ENCODE results near the gene PHKA2.

PHKA2 gene

DNA sequence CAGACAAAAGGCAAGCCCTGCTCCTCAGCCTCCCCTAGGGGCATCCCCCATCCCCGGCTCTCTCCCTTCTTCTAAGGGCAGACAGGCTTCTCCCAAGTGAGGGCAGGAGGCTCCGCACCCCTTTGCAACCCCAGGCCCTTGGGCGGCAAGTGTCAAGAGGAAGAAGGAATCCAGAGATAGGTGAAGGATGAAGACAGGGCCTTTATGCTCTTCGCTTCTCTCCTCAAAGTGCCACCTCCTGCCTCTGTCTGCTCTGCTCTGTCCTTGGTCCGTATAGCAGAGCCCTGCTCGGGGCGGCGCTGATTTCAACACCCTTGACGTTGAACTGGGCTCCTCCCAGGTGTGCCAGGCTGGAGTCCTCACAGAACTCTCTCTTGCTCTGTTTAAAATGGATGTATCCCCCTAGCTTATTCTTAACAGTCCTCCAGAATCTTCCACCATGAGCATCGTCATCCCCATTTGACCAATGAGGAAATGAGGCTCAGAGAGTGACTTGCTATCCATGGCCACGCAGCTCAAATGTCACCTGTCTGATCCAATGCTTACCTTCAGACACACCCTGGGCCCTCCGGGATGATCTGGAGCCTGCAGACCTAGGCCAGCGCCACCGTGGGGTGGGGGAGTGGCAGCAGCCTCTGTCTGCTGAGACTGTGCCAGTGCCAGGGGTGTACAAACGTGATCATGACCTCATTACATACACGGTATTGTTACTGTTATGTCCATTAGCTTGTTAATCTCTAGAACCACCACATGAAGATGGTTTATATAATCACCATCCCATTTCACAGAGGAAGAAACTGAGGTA, 99.8 kb downstream of the PHKA2 start:
- H3K36me3 Mint-ChIP-seq (ENCODE audit: low read depth), result no peaks in the 10 kb centered on the region
- H3K4me3 Mint-ChIP-seq, result no peak overlapping the region
- no peak for ATAC-seq
- H3K27me3 Mint-ChIP-seq, result no peaks in the 10 kb centered on the region
- H3K9me3 Mint-ChIP-seq, result no peaks in the 10 kb centered on the region
- DNase-seq, result no peak
- no peak overlapping the region for H3K27ac Mint-ChIP-seq
- H3K4me1 Mint-ChIP-seq, result peaks cover 29% of the 10 kb centered on the region

DNA sequence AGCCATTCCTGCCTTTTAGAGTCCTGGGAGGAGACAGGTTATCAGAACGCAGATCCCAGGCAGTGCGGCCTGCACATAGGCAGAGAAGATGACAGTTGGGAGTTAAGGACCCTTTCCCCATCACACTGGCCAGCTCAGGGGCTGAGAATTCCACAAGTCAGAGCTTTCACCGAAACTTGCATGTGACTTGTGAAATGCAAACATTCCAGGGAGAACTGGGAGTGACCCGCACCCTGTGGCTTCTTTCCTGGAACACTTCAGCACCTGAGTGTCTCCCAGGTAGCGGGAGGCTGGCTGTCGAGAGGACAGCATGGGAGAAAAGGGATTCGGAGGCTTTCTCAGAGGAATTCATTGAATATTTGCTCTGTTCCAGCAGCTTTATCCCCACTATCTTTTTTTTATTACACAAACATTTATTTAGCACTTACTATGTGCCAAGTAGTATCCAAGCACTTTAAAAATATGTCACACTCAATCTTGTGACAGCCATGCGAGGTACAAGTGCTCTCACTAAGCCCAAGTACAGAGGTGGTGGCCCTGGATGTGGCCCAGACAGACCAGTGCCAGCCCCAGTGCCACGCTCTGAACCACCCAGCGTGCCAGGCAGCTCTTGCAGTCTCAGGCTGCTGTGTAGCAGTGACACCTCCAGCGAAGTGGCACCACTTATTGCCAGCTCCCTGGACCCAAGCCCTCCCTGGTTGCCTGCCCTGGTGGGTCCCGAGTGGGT, 100.5 kb downstream of the PHKA2 start:
- ATAC-seq, result no peak
- H3K4me1 Mint-ChIP-seq, result peaks cover 29% of the 10 kb centered on the region
- H3K36me3 Mint-ChIP-seq (ENCODE audit: low read depth), result no peaks in the 10 kb centered on the region
- no peaks in the 10 kb centered on the region for H3K27me3 Mint-ChIP-seq
- DNase-seq, result no peak
- no peaks in the 10 kb centered on the region for H3K9me3 Mint-ChIP-seq
- H3K4me3 Mint-ChIP-seq, result no peak overlapping the region
- H3K27ac Mint-ChIP-seq, result no peak overlapping the region

DNA sequence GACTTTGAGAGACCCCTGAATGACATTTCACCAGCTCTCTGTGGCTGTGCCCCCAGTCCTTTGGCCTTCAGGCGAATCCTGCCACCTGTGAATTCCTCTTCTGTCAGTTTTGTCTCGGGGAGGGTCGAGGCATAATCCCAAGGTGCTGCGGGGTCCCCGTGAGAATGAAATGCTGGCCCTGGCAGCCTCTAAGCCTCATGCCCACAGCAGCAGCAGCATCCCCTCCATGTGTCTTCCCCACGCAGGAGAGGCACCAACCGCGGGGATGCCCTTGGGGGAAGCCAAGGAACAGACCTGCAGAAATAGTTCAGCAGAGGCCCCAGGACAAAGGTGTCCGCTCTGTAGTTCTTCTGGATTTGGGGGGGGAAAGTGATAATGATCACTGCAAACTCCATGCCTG, 104.8 kb downstream of the PHKA2 start:
- Mint-ChIP-seq H3K4me1 (no peaks in the 10 kb centered on the region), H3K4me3 (no peak overlapping the region), H3K27ac (no peak overlapping the region), H3K27me3 (peaks cover 3% of the 10 kb centered on the region), H3K36me3 (ENCODE audit: low read depth) (no peaks in the 10 kb centered on the region), H3K9me3 (no peaks in the 10 kb centered on the region)
- no peak for DNase-seq
- ATAC-seq, result no peak

DNA sequence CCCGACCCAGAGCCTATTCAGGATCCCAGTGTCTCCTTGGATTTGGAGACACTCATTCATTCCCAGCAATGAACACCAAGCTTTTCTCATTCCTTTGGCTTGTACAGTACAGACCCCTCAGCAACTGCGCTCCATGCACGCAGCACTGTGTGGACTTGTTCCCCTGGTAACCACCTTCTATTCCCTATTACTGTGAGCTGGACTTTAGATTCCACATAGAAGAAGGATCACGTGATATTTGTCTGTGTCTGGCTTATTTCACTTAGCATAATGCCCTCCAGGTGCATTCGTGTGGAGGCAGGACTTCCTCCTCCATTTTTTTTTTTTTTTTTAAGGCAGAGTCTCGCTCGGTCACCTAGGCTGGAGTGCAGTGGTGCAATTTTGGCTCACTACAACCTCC, 106.4 kb downstream of the PHKA2 start:
- peaks cover 11% of the 10 kb centered on the region for H3K4me1 Mint-ChIP-seq
- DNase-seq (no peak), ATAC-seq (no peak)
- H3K9me3 Mint-ChIP-seq, result no peaks in the 10 kb centered on the region
- H3K4me3 Mint-ChIP-seq, result no peak overlapping the region
- peaks cover 3% of the 10 kb centered on the region for H3K27me3 Mint-ChIP-seq
- H3K27ac Mint-ChIP-seq, result no peak overlapping the region
- H3K36me3 Mint-ChIP-seq (ENCODE audit: low read depth), result no peaks in the 10 kb centered on the region

DNA sequence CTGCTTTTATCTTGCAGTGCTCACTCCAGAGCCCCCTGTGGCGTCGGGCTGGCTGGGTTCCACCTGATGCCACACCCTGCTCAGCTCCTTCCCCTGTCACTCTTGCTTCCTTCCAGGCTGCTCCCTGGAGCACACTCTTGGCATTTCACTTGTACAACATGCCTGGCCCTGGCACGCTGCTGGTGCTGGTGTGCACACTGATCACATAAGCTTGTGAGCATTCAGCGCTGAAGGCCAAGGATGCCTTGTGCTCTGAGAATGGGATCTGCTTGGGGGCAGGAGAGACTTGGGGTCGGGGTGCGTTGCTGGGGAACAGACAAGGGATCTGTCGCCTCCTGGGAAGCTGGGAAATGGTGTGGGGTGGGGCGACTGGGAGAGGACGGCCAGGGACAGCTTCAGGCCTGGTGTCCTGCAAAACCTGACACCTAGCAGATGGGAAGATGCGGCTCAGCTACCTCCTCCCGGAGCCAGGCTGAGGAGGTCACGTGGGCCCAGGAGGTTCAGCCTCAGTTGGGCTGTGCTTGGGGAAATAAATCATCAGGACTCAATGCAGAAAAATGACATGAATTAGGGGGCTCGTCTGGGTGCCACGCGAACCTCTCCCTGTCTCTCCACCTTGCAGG, 108.5 kb downstream of the PHKA2 start:
- no peaks in the 10 kb centered on the region for H3K36me3 Mint-ChIP-seq (ENCODE audit: low read depth)
- no peak overlapping the region for H3K27ac Mint-ChIP-seq
- H3K4me1 Mint-ChIP-seq, result peaks cover 11% of the 10 kb centered on the region
- DNase-seq (no peak), ATAC-seq (no peak)
- H3K9me3 Mint-ChIP-seq, result no peaks in the 10 kb centered on the region
- H3K27me3 Mint-ChIP-seq, result peaks cover 3% of the 10 kb centered on the region
- H3K4me3 Mint-ChIP-seq, result no peak overlapping the region

DNA sequence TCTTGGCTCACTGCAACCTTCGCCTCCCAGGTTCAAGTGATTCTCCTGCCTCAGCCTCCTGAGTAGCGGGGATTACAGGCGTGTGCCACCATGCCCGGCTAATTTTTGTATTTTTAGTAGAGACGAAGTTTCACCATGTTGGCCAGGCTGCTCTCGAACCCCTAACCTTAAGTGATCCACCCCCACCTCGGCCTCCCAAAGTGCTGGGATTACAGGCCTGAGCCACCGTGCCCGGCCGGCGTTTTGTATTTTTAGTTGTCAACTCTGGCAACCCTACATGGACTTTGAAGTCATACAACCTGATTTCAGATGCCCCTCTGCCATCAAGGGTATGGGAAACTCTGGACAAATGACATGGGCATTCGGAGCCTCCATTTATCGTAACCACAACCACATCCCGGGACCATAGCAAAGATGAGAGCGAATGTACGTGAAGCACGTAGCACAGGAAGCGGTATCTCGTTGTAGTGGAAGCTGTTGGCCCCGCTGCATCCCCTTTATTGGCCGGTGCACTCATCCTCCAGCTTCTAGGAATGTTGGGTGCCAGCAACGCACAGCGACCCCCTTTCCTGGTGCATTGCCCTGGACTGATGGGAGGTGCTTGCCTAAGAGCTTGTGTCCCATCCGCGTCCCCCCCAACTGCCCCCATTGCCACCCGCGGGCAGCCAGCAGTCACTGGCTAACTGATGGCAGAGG, 109.2 kb downstream of the PHKA2 start:
- no peak for ATAC-seq
- Mint-ChIP-seq H3K36me3 (ENCODE audit: low read depth) (no peaks in the 10 kb centered on the region), H3K4me3 (no peak overlapping the region), H3K9me3 (no peaks in the 10 kb centered on the region), H3K27ac (no peak overlapping the region), H3K4me1 (peaks cover 11% of the 10 kb centered on the region), H3K27me3 (peaks cover 3% of the 10 kb centered on the region)
- no peak for DNase-seq

DNA sequence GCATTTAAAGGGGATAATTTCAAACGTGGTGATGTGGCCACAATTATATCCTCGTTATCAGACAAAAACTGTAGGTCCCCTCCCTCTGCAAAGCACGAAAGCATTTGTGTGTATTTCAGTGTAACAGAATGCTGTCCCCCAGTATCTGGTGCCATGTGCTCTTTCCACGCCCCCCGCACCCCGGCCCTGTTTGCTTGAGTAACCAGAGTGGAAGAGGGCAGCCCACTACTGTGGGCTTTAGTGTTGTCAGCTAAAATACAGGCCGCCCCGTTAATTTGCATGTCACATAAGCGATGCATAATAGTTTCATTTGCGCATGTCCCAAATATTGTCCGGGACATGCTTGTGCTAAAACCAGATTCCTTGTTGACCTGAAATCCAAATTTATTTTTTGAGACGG, 110.1 kb downstream of the PHKA2 start:
- H3K9me3 Mint-ChIP-seq, result no peaks in the 10 kb centered on the region
- no peak overlapping the region for H3K4me3 Mint-ChIP-seq
- ATAC-seq (no peak), DNase-seq (no peak)
- no peak overlapping the region for H3K27ac Mint-ChIP-seq
- H3K4me1 Mint-ChIP-seq, result peaks cover 11% of the 10 kb centered on the region
- peaks cover 3% of the 10 kb centered on the region for H3K27me3 Mint-ChIP-seq
- no peaks in the 10 kb centered on the region for H3K36me3 Mint-ChIP-seq (ENCODE audit: low read depth)

DNA sequence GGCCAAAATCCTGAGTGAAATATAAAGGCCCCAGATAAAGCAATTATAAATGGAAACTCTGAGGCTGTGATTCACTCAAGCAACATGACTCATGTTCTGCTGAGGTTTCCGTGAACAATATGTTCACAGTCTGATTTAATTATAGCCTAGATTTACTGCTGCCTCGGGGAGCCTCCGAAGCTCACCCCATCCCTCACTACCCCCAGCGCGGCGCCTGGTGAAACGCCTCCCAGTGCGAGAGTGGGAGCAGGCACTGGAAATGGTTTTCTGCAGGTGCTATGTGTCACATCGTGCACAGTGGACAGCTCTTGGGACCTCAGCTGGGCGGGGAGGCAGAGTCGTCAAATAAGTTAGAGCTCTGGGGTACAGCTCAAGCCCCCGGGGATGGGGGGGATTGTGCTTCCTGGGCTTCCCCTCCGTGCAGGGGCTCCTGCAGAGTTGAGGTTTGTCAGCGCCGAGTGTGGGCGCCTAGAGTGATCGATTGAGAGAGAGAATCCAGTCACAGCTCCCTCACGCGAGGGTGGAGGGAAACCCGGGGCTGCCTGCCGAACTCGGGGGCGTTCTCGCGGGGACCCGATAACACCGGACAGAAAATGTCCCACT, 110.6 kb downstream of the PHKA2 start:
- Mint-ChIP-seq H3K4me1 (peaks cover 11% of the 10 kb centered on the region), H3K27me3 (peaks cover 3% of the 10 kb centered on the region), H3K9me3 (no peaks in the 10 kb centered on the region), H3K36me3 (ENCODE audit: low read depth) (no peaks in the 10 kb centered on the region), H3K4me3 (peak overlapping the region; percentile 29), H3K27ac (no peak overlapping the region)
- DNase-seq, result peak; percentile 7
- ATAC-seq, result peak; percentile 96

DNA sequence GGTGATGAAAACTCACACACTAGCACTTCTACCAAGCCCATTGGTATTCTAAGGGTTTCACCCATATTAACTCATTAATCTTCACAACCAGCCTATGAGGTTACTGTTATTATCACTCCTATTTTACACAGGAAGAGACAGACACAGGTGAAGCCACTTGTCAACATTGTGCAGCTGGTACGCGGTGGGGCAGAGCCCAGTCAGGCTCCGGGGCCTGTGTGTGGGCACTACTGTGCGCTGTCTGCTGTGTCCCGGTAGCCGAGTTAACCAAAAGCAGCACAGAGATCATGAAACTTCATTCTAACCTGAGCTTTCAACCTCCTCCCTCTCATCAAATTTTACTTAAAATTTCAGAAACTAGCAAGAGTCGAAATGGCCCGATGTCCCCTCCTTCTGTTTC, 111.3 kb downstream of the PHKA2 start:
- H3K27ac Mint-ChIP-seq, result no peak overlapping the region
- ATAC-seq (no peak), DNase-seq (no peak)
- H3K36me3 Mint-ChIP-seq (ENCODE audit: low read depth), result no peaks in the 10 kb centered on the region
- H3K9me3 Mint-ChIP-seq, result no peaks in the 10 kb centered on the region
- peaks cover 3% of the 10 kb centered on the region for H3K27me3 Mint-ChIP-seq
- H3K4me1 Mint-ChIP-seq, result peaks cover 11% of the 10 kb centered on the region
- H3K4me3 Mint-ChIP-seq, result no peak overlapping the region

DNA sequence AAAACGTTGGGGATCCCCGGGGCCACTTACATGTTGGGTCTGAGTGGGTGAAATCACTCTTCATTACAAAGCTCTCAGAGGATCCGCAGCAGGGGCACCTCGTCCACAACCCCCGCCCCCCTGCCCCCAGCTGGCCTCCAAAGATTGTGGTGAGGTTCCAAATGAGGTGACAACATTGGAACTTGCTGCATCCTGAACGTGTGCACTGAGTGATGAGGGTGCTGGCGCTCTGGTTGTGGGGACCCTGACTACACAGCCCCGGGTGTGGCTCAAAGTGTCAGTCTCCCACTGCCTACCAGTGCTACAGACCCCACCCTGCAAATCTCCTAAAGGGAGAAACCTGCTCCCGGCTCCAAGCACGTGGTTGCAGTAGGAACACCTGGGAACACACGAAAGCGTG, 111.9 kb downstream of the PHKA2 start:
- no peaks in the 10 kb centered on the region for H3K36me3 Mint-ChIP-seq (ENCODE audit: low read depth)
- H3K27ac Mint-ChIP-seq, result no peak overlapping the region
- H3K4me1 Mint-ChIP-seq, result peaks cover 11% of the 10 kb centered on the region
- no peak overlapping the region for H3K4me3 Mint-ChIP-seq
- H3K27me3 Mint-ChIP-seq, result peaks cover 3% of the 10 kb centered on the region
- DNase-seq (no peak), ATAC-seq (no peak)
- H3K9me3 Mint-ChIP-seq, result no peaks in the 10 kb centered on the region

DNA sequence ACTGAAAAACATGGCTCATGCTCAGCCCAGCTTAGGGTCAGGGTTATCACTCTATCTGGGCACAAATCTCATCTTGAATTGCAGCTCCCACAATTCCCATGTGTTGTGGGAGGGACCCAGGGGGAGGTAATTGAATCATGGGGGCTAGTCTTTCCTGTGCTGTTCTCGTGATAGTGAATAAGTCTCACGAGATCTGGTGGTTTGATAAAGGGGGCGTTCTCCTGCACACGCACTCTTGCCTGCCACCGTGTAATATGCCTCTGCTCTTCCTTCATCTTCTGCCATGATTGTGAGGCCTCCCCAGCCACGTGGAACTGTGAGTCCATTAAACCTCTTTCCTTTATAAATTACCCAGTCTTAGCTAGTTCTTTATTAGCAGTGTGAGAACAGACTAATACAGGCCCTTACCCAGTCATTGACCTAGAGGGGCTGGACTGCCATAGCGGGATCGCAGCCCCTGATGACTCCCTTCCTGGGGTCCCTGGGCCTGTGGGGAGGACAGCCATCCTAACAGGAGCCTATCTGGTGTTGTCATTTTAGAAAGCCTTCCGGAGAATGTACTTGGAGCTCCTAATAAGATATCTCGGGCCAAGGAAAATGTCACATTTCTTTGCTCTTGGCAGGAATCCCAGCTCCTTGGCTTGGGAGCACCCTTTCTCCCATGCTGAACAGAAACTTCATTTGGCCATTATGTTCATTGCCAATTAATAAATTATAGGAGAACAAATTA, 112.6 kb downstream of the PHKA2 start:
- Mint-ChIP-seq H3K9me3 (no peaks in the 10 kb centered on the region), H3K4me1 (peaks cover 11% of the 10 kb centered on the region), H3K36me3 (ENCODE audit: low read depth) (no peaks in the 10 kb centered on the region), H3K27me3 (peaks cover 3% of the 10 kb centered on the region), H3K27ac (no peak overlapping the region), H3K4me3 (no peak overlapping the region)
- no peak for ATAC-seq
- DNase-seq, result no peak

DNA sequence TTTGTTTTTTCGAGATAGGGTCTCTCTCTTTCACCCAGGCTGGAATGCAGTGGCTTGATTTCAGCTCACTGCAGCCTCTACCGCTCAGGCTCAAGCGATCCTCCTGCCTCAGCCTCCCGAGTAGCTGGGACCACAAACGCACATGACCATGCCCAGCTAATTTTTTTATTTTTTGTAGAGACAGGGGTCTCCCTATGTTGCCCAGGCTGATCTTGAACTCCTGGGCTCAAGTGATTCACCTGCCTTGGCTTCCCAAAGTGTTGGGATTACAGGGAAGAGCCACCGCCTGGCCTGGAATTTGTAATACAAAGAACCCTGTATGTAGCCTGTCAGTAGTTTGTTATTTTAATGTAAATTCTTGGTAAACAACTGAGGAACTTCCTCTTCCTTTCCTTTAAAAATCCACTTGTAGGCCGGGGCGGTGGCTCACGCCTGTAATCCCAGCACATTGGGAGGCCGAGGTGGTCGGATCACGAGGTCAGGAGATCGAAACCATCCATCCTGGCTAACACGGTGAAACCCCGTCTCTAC, 119.5 kb downstream of the PHKA2 start:
- no peaks in the 10 kb centered on the region for H3K36me3 Mint-ChIP-seq (ENCODE audit: low read depth)

DNA sequence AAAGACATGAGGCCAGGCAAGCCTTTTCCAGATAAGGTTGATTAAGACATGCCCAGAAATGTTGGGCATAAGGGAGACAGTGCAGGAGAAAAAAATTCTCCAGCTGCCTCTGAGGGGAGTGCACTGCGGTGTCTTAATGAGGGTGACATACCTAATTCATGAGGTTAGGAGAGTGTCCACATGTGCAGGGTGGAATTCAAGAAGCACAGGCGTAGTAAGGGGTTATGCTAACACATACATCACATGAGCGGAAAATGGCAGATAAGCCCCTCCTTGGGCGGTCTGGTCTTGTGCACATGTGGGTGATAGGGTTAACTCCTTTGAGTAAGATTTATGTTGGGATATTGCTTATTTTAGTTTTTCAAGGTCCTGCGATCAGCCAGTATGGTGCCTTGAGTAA, 122.4 kb downstream of the PHKA2 start:
- DNase-seq, result no peak
- no peak for ATAC-seq
- H3K4me1 Mint-ChIP-seq, result peaks cover 3% of the 10 kb centered on the region
- no peaks in the 10 kb centered on the region for H3K36me3 Mint-ChIP-seq (ENCODE audit: low read depth)
- no peak overlapping the region for H3K4me3 Mint-ChIP-seq
- no peaks in the 10 kb centered on the region for H3K27me3 Mint-ChIP-seq
- no peaks in the 10 kb centered on the region for H3K9me3 Mint-ChIP-seq
- H3K27ac Mint-ChIP-seq, result no peak overlapping the region

More for the DNA sequence above, 119.5 kb downstream of the PHKA2 start:
- Mint-ChIP-seq H3K27me3 (no peaks in the 10 kb centered on the region), H3K4me1 (no peaks in the 10 kb centered on the region), H3K9me3 (no peaks in the 10 kb centered on the region), H3K4me3 (no peak overlapping the region), H3K27ac (no peak overlapping the region)
- no peak for ATAC-seq
- DNase-seq, result no peak

DNA sequence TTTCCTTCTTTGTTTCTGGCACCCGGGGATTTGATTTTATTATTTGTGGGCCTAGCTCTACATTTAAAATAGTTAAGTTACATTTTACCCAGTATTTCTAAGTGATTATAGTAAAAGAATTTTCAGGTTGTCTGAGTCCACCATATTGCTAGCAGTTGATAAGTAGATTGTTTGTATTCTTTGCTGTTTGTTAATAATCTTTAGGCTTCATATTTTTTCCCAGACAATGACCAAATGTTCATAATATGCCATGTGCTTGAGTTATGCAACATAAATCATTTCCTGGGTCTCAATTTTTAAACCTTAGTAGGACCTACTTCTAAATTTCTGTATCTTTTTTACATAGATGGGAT, 127.3 kb downstream of the PHKA2 start:
- no peak for DNase-seq
- Mint-ChIP-seq H3K9me3 (no peaks in the 10 kb centered on the region), H3K36me3 (ENCODE audit: low read depth) (no peaks in the 10 kb centered on the region), H3K4me3 (no peak overlapping the region), H3K27ac (no peak overlapping the region), H3K27me3 (peaks cover 4% of the 10 kb centered on the region), H3K4me1 (peaks cover 28% of the 10 kb centered on the region)
- ATAC-seq, result no peak

All from activated naive CD8-positive, alpha-beta T cell treated with anti-CD3 and anti-CD28 coated beads, Interleukin-2, amount 50 U/mL, for 24 hours (primary cell).